GM19452 (cell line): ENCODE data around the gene FTSJ1.

Experiments
- ATAC-seq: cut with Tn5 transposase; IDR thresholded peaks from one replicate; pipeline ENCODE4 v1.9.1; 2021; ENCODE audit not compliant: unreplicated experiment

FTSJ1 gene

DNA sequence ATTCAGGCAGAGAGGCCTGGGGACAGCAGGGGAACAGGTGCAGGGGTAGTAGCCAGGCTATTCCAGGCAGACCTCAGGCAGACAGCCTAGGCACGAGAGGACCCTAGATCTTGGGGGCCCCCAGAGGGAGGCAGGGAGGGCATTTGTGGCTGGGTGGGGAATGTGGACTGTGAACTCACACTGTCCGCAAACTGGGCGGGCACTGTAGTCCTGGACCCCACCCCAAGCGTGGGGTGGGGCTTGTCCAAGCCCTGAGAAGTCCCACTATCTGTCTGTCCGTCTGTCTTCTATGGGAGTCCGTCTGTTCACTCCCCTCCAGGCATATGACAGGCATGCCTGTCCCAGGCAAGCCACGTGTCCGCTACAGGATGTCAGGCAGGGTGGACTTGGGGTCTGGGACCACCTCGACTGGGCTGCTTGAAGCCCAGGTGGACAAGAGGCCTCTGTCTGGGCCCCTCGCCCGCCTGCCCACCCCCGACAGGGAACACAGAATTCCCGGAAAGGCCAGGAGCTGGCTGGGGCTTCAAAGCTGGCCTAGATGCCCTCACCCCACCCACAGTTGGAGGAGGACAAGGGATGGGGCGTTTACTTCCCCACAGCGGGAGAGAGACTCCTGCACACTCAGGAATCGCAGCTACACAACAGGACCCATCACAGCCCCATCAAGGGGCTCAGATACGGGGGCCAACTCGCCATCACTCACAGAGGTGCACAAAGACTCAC lies 5.7 kb upstream of the FTSJ1 start, which contains the start of gene SLC38A5:
Gene SLC38A5 (minus strand): TSS at position 151 of the 723 bp plus-strand sequence. CDS start 2,336 bp downstream, outside the sequence.
- ATAC-seq, result no peak

DNA sequence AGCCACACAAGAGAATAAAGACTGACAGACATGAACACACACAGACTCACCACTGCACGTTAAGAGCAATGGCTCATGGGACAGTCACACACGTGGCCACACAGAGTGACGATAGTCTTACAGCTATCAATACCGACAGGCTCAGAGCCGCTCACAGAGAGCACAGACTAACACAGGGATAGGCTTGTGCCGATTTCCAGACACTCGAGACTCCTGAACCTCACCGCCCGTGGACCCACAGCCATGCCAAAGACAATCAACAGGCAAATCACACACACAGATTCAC lies 5.2 kb upstream of the FTSJ1 start:
- no peak for ATAC-seq

DNA sequence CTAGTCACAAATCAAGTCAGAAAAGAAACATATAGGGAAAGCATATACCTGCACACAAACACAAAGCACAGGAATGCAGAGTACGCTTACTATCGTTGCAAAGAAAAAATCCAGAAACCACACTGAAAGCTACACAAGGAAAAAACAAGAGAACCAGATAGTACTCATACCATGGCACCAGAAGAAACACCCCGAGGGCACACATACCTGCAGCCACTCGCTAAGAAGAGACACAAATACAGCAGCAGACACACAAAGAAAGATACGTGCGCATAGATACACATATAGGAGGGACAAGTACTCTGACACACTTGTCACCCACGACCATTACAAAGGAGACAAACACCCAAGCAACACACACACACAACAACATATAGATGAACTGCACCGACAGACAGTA lies 4.5 kb upstream of the FTSJ1 start:
- ATAC-seq, result no peak

DNA sequence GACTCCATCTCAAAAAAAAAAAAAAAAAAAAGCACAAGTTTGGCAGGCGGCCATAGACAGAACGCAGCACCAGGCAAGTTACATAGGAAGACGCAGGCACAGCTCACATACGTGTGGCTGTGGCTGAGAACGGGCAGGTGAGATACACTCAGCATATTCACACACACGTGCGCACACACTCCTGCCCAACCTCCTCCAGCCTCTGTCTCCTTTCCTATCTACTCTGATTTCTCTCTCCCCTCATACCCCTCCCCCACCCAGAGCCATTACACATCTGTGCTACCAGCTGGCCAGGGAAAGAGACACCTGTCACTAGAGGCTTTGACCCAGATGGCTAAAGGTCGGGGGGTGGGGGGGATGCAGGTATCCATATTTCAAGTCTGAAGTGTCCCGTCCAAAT lies 3.8 kb upstream of the FTSJ1 start:
- ATAC-seq, result no peak

DNA sequence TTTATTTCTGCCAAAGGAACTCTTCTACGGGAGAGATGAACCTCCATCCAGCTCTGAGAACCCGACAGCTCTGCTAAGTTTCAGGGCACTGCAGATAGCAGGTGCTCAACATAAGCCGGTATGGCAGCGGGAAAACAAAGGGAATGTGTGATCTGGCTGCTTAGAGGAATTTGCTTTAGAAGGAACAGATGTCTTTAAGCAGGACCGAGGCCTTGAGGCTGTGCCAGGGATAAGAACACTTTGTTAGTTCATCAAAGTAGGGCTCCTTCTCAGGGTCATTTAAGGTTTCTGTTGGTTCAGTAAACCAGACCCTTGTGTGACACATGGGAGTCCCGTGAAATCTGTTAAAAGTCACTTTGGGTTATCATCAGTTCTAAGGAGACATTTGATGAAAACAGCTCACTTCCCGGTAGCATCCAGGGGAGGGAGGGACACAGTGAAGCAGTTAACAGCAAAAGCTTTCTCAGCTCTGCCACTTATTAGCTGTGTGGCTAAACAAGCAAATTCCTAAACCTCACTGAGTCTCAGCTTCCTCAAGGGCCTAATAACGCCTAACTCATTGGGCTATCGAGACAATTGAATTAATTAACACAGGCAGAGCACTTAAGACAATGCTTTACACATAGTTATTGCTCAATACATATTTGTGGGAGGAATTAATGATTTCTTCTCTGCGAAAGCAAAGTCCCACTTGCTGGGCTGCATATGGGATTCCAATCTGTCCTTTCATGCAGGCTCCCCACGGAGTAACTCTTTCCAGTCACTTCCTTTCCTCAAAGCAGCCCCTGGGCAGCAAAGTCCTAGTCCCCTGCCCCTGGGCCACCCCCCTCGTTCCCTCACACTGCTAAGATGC lies 2.9 kb upstream of the FTSJ1 start:
- ATAC-seq, result no peak

DNA sequence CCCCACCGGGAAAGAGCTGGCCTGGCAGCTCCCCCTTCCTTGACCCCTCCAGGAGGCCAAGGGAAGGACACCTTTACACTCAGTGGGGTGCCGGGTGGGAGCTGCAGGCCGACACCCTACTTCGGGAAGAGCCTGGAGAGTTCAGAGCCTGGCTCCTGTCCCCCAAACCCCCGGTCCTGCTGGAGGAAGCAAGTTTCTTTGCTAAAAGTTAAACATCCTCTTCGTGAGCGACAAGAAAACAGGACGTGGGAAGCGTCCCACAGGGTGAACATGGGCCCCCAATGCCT lies 2.4 kb upstream of the FTSJ1 start:
- ATAC-seq, result no peak

DNA sequence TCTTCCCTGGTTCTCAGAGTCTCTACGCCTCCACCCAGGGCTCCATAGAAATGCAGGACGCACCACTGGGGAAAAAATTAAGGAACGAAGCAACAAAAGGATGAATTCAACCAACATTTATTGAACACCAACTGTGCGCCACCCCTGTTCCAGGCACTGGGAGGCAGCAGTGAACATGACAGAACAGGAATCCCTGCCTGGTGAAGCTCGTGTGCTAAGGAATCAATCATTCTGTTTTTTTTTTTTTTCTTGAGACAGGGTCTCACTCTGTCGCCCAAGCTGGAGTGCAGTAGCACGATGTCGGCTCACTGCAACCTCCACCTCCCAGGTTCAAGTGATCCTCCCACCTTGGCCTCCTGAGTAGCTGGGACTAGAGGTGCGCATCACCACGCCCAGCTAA lies 1.9 kb upstream of the FTSJ1 start:
- ATAC-seq, result no peak

DNA sequence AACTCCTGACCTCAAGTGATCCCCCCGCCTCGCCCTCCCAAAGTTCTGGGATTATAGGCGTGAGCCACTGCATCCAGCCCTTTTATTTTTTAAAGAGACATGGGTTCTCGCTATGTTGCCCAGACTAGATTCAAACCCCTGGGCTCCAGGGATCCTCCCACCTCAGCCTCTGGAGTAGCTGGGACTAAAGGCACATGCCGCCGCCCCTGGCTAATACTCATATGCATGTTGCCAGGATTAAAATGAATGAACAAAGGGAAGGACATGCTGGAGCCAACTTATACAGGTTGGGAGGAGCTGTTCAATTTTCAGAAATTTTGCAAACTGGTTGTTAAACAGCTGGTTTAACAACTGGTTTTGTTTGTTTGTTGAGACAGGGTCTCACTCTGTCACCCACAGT lies 1.4 kb upstream of the FTSJ1 start:
- no peak for ATAC-seq

DNA sequence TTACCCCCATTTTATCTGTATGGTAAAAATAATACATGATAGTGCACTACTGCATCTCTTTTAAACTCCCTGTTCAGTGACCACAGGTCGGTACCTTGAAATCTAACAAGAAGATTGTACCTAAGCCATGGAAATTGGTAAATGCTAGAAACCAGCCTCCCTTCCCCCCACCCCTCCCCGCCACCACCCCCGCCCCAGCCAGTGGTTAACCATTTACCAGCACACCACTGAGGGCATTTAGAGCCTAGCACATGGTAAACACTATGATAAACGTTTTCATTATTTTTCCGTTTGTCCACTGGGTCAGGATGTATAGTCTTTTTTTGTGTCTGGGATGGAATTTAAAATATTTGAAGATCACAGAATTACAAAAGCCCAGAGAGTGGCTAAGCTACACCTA lies 703 bp upstream of the FTSJ1 start:
- no peak for ATAC-seq

DNA sequence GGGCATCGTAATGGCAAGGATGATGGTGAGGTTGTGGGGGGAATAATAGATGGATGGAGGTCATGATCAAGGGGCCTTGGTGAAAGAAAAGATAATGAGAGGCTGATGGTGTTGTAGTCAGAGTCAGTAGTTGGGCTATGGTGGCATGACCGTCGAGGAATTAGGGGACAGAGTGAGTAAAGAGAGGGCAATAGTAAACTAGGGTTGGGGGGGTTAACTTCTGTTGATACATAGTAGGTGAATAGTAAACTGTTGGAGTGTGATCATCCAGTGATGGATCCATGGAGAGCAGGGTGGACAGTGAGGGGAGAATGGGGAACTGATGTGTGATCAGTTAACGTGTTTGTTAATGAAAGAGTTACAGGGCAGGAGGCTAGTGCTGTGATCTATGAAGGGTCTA lies 920 bp downstream of the FTSJ1 start:
- no peak for ATAC-seq

DNA sequence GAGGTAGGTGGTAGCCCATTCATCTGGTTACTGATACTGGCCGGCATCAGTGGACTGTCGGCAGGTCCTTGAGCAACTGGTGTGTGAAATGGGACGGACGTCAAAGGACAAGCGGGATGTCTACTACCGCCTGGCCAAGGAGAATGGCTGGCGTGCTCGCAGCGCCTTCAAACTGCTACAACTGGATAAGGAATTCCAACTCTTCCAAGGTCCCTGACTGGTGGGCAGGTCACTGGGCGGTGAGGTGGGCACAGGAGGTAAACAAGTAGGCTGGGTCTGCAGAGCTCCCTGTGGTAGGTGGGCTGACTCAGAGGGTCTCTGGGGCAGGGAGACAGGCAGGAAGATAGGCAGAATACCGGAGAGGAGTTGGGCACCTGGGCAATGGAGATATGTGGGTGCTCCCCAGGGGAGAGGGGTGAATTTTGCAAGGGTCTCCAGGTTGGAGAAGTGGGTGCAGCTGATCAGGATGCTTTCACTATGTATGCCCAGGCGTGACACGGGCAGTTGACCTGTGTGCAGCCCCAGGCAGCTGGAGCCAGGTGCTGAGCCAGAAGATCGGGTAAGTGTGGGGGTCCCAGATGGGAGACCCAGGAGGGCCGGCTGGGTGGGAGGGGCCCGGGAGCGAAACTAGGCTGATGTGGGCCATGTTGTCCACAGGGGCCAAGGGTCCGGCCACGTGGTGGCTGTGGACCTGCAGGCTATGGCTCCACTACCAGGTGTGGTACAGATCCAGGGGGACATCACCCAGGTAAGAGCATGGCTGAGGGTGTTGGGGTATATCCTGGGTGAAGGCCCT lies 2.2 kb downstream of the FTSJ1 start:
- ATAC-seq, result no peak

DNA sequence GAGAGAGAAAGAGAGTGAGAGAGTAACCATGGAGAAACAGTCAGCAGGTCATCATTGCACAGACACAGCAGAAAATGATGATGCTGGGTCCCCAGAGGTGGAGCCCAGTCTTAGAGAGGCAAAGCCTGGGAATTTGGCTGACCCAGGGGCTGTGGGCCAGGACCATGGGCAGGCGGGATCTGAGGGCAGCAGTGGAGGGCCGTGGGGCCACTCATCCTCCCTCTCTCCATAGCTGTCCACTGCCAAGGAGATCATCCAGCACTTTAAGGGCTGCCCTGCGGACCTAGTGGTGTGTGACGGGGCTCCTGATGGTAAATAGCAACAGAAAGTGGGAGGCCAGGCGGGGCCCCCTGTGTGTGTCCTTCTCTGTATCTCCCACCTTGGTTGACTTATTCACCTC lies 2.8 kb downstream of the FTSJ1 start:
- no peak for ATAC-seq

DNA sequence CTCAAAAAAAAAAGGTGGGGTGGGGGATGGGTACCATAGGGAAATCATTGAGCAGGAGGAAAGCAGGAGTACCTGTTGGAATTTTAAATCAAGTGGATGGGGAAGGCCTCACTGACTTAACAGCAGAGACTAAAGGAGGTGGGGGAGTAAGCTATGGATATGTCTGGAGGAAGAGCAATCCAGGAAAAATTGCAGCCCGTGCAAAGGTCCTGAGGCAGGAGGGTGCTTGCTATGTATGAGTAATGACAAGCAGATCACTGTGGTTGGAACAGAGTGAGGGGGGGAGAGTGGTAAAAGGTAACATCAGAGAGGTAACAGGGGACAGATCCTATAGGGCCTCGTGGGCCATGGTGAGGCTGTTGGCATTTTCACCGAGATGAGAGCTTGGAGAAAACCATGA lies 4.1 kb downstream of the FTSJ1 start:
- ATAC-seq, result no peak

DNA sequence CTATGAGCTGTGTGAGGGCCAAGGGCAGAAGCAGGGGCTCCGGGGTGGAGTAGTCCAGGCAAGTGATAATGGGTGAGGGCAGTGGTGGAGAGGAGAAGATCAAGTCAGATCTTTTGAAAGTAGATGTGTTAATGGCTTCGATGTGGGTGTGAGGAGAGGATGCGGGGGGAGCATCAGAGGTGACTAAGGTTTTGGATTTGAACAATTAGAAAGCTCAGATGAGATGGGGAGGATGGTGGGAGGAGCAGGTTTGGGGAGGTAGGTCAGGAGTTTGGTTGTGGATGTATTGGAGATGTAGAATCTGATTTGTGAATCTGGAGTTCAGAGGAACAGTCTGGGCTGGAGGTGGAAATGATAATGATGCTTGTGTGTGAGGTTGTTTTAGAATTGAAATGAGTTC lies 4.6 kb downstream of the FTSJ1 start:
- ATAC-seq, result no peak

DNA sequence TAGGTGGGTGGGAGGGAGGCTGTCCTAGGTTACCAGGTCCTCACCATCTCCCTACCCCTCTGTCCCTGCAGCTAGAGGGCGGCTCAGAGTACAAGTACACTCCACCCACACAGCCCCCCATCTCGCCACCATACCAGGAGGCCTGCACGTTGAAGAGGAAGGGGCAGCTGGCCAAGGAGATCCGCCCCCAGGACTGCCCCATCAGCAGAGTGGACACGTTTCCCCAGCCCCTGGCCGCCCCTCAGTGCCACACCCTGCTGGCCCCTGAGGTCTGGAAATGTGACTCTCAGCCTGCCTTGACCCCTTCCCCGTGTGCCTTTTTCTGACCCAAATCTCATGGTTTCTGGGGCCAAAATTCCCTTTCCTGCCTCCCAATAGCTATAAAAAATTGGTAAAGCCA lies 6.5 kb downstream of the FTSJ1 start:
- no peak for ATAC-seq

DNA sequence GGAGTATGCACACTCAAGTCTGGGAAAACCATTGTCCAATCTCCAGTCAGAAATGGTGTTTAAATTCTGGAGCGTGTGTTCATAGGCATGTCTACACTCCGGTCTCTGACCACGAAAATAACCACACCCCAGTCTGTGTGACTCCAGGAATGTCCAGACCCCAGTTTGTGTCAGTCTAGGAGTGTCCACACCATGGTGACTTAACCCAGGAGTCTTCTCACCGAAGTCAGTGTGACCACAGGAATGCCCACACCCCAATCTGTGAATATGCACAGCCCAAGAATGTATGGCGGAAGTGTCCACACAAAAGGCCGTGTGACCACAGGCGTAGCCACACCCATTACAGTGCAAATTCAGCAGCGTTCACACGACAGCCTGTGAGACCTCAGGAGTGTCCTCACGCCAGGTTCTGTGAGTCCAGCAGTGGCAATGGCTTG lies 11.4 kb downstream of the FTSJ1 start:
- ATAC-seq, result no peak

DNA sequence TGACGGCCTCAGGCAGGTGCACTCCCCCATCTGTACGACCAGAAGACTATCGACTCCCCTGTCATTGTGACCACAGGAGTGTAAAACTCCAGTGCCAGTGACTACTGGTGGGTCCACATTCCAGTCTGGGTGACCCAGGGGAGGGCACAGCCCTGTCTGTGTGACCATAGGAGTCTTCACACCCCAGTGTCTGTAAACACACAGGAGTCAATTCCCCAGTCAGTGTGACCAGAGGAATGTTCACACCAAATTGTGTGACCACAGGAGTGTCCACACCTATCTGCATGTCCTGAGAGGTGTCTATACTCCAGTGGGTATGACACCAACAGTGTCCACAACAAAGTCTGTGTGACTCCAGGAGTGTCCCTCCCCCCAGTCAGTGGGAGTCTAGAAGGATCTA lies 12.0 kb downstream of the FTSJ1 start:
- no peak for ATAC-seq

DNA sequence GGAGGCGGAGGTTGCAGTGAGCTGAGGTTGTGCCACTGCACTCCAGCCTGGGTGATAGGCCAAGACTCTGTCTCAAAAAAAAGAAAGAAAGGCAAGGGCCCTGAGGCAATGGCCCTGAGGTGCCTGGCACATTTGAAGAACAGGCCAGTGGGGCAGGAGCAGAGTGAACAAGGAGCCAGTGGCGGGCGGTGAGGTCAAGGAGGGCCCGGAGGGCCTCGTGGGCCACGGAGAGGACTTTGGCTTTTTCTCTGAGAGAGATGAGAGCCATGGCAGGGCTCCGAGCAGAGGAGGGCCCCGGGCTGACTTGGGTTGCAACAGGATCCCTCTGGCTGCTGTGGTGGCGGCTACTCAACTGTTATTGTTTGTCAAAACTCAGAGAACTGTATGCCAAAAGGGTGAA lies 13.3 kb downstream of the FTSJ1 start:
- ATAC-seq, result no peak

DNA sequence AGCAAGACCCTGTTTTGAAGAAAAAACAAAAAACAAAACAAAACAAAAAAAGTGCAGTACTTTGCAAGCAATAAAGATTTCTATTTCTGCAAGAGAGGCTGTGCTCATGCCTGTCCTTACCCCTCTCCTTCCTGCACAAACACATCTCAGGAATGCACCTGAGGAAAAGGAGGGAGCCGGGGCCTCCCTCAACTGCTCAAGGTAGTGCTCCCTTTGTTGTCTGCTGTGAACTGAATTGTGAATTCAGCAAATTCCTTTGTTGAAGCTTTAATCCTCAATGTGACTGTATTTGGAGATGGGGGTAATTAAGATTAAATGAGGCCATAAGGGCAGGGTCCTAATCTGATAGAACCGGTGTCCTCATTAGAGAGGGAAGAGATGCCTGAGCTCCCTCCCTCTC lies 13.9 kb downstream of the FTSJ1 start:
- ATAC-seq, result no peak

DNA sequence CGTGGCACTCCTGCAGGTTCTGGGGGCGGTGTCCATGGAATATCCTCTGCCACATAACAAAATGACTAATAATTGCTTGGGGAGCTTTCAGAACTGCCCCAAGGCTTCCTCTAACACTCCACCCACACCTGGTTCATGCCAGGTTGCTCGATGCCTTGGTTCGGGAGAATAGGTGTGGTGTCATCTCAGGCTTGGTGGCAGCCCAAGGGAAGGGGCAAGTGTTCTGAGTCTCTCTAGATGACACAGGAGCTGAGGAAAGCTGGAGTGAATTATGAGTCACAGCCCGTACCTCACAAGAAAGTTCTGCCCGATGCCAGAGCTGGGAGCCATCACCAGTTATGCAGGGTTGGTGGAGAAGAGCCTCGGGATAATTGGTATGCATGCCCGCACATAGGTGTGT lies 14.7 kb downstream of the FTSJ1 start:
- ATAC-seq, result no peak

DNA sequence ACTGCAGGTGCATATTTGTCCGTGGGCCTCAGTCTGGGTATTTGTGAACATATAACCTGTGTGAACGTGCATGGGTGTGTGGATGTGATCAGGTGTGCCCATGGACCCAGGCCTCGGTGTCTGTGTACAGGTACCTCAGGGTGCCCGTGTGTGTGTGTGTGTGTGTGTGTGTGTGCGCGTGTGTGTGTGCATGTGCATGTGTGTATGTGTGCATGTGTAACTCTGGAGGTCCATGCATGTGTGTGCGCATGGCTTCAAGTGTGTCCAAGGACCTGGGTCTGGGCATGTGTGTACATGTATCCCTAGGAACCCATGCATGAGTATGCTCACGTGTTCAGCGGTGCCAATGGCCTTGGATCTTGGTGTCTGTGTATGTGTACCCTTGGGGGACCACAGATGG lies 15.8 kb downstream of the FTSJ1 start:
- ATAC-seq, result no peak

DNA sequence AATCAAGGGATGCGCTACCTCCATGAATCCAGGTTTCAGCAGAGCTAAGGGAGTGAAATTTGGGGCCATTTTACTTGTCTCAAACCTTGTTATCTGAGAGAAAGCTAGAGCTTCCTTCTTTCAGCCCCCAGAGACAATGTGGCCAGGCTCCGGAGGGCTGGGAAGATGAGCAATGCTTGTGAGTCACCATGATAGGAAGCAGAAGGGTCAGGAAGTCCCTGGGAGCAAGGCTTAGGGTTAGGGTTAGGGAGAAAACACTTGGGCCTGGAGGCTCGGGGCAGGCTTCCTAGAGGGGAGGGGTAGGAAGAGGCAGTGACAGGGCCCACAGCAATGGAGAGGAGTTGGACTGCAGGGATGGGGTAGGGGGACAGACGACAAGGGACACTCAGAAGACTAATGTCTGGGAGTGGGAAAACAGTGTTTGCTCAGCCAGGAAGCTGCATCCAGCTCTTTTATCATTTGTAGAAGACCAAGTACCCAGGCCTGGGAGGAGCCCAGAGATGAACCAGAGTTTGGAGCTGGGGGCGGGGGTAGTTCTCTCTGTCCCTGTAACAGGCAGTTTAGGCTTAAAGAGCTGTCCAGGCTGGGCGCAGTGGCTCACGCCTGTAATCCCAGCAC lies 16.4 kb downstream of the FTSJ1 start:
- ATAC-seq, result no peak
